SK-N-SH treated with all-trans-retinoic acid at 6 μM for 48 hours (cell line): ENCODE measurements around the gene ORM2.
"Not testable (repeated sequence)": the region's sequence is repeated elsewhere in the genome, so short reads cannot be mapped to it uniquely, and the experiment has no call there.

ENCODE experiments used
- ATAC-seq: fragments of 200-7000 bp; cut with Tn5 transposase; 3 replicates; pipeline ENCODE4 v1.9.1; 2020; ENCODE audit warnings: mild to moderate bottlenecking, moderate library complexity
- ARNTL ChIP-seq: fragments of 450-650 bp; formaldehyde crosslinking; IDR thresholded peaks from 2 replicates; pipeline ENCODE4 v1.5.0; 2020; ENCODE audit warnings: low read depth, mild to moderate bottlenecking, moderate library complexity, borderline replicate concordance
- BACH2 ChIP-seq: fragments of 250-450 bp; sonication (Bioruptor Pico); IDR thresholded peaks from 2 replicates; pipeline ENCODE4 v1.9.0; 2021; ENCODE audit warnings: mild to moderate bottlenecking, borderline replicate concordance
- CREB5 ChIP-seq: fragments of 250-450 bp; sonication (Bioruptor Pico); IDR thresholded peaks from 2 replicates; pipeline ENCODE4 v1.5.1; 2020; ENCODE audit warnings: low read depth, mild to moderate bottlenecking, moderate library complexity
- CSDC2 ChIP-seq: fragments of 250-450 bp; sonication (Bioruptor Pico); IDR thresholded peaks from 2 replicates; pipeline ENCODE4 v1.5.0; 2020; ENCODE audit warnings: mild to moderate bottlenecking, moderate library complexity
- CSRNP3 ChIP-seq: fragments of 250-450 bp; sonication (Bioruptor Pico); IDR thresholded peaks from 2 replicates; pipeline ENCODE4 v1.5.1; 2021; ENCODE audit warnings: mild to moderate bottlenecking, moderate library complexity
- ESRRG ChIP-seq: fragments of 250-450 bp; sonication (Bioruptor Pico); IDR thresholded peaks from 2 replicates; pipeline ENCODE4 v1.6.1; 2021; ENCODE audit warnings: mild to moderate bottlenecking
- ISL1 ChIP-seq: fragments of 250-450 bp; sonication (Bioruptor Pico); IDR thresholded peaks from 2 replicates; pipeline ENCODE4 v2.1.2; 2022; ENCODE audit warnings: mild to moderate bottlenecking, moderate library complexity
- OSR1 ChIP-seq: fragments of 250-450 bp; sonication (Bioruptor Pico); IDR thresholded peaks from 2 replicates; pipeline ENCODE4 v1.8.0; 2022; ENCODE audit warnings: moderate library complexity, mild to moderate bottlenecking, inconsistent platforms
- PATZ1 ChIP-seq: fragments of 250-450 bp; sonication (Bioruptor Pico); IDR thresholded peaks from 2 replicates; pipeline ENCODE4 v1.8.0; 2020; ENCODE audit warnings: mild to moderate bottlenecking, moderate library complexity, borderline replicate concordance
- POU6F1 ChIP-seq: fragments of 250-450 bp; sonication (Bioruptor Pico); IDR thresholded peaks from 2 replicates; pipeline ENCODE4 v1.8.0; 2021; ENCODE audit warnings: low read depth, mild to moderate bottlenecking, moderate library complexity, borderline replicate concordance
- PPARA ChIP-seq: fragments of 250-450 bp; sonication (Bioruptor Pico); IDR thresholded peaks from 2 replicates; pipeline ENCODE4 v1.5.0; 2020; ENCODE audit warnings: mild to moderate bottlenecking, borderline replicate concordance
- RARB ChIP-seq: fragments of 250-450 bp; sonication (Bioruptor Pico); IDR thresholded peaks from 2 replicates; pipeline ENCODE4 v1.8.0; 2021; ENCODE audit warnings: mild to moderate bottlenecking, moderate library complexity
- SNAI2 ChIP-seq: fragments of 250-450 bp; sonication (Bioruptor Pico); IDR thresholded peaks from 2 replicates; pipeline ENCODE4 v1.5.0; 2020; ENCODE audit warnings: mild to moderate bottlenecking, moderate library complexity
- TCF4 ChIP-seq: fragments of 250-450 bp; sonication (Bioruptor Pico); IDR thresholded peaks from 2 replicates; pipeline ENCODE4 v1.8.0; 2021; ENCODE audit warnings: mild to moderate bottlenecking, moderate library complexity, borderline replicate concordance
- TOX ChIP-seq: fragments of 250-450 bp; sonication (Bioruptor Pico); IDR thresholded peaks from 2 replicates; pipeline ENCODE4 v1.8.0; 2021; ENCODE audit warnings: mild to moderate bottlenecking, moderate library complexity, borderline replicate concordance
- TSHZ2 ChIP-seq: fragments of 250-450 bp; sonication (Bioruptor Pico); IDR thresholded peaks from 2 replicates; pipeline ENCODE4 v1.5.0; 2020; ENCODE audit warnings: mild to moderate bottlenecking, moderate library complexity
- ZC3H10 ChIP-seq: fragments of 250-450 bp; sonication (Bioruptor Pico); IDR thresholded peaks from 2 replicates; pipeline ENCODE4 v1.5.1; 2021; ENCODE audit warnings: mild to moderate bottlenecking, moderate library complexity
- ZFP3 ChIP-seq: fragments of 250-450 bp; sonication (Bioruptor Pico); IDR thresholded peaks from 2 replicates; pipeline ENCODE4 v1.5.0; 2020; ENCODE audit warnings: mild to moderate bottlenecking, moderate library complexity
- ZFP30 ChIP-seq: fragments of 450-650 bp; formaldehyde crosslinking; IDR thresholded peaks from 2 replicates; pipeline ENCODE4 v1.5.0; 2022; ENCODE audit warnings: mild to moderate bottlenecking, moderate library complexity
- ZNF565 ChIP-seq: fragments of 450-650 bp; formaldehyde crosslinking; conservative IDR thresholded peaks from 2 replicates; pipeline ENCODE4 v1.5.0; 2020; ENCODE audit warnings: low read depth, mild to moderate bottlenecking, moderate library complexity
- ZNF8 ChIP-seq: fragments of 450-650 bp; formaldehyde crosslinking; IDR thresholded peaks from 2 replicates; pipeline ENCODE4 v1.5.0; 2020; ENCODE audit warnings: mild to moderate bottlenecking, moderate library complexity

The ORM2 gene

GRCh38 chr9:114323849-114324248 is 5.8 kb upstream of the ORM2 start:
- not testable (repeated sequence) for ATAC-seq

GRCh38 chr9:114324492-114324891 is 5.2 kb upstream of the ORM2 start:
- ATAC-seq: no peak
- TF ChIP-seq RARB (CRISPR knock-in tag) (no peak), CREB5 (CRISPR knock-in tag) (no peak), ARNTL (CRISPR knock-in tag) (no peak), PATZ1 (CRISPR knock-in tag) (no peak), TCF4 (no peak), BACH2 (CRISPR knock-in tag) (no peak), ZNF565 (CRISPR knock-in tag) (no peak), CSDC2 (CRISPR knock-in tag) (no peak), TSHZ2 (CRISPR knock-in tag) (no peak), PPARA (CRISPR knock-in tag) (no peak), TOX (CRISPR knock-in tag) (no peak)

GRCh38 chr9:114324965-114325364 is 4.7 kb upstream of the ORM2 start:
- ATAC-seq: not testable (repeated sequence)

- not testable (repeated sequence) for ATAC-seq
These were observed 3.9 kb upstream of the ORM2 start for GRCh38 chr9:114325684-114326254.

GRCh38 chr9:114327749-114328148 is 1.9 kb upstream of the ORM2 start:
- no peak for ATAC-seq
- TF ChIP-seq BACH2 (CRISPR knock-in tag) (no peak), ESRRG (no peak), CSRNP3 (CRISPR knock-in tag) (no peak), ARNTL (CRISPR knock-in tag) (no peak), CREB5 (CRISPR knock-in tag) (no peak), ZNF8 (CRISPR knock-in tag) (no peak), ZFP3 (CRISPR knock-in tag) (no peak), ZFP30 (CRISPR knock-in tag) (no peak), TSHZ2 (CRISPR knock-in tag) (no peak), OSR1 (CRISPR knock-in tag) (no peak), ZC3H10 (CRISPR knock-in tag) (no peak), ISL1 (CRISPR knock-in tag) (no peak), SNAI2 (CRISPR knock-in tag) (no peak), POU6F1 (CRISPR knock-in tag) (no peak), TCF4 (no peak)
